Umbilical cord (tissue), 2 donors: ENCODE results near the gene PAWR. TPM values are rescaled to one million over a fixed set of nuclear protein-coding genes. Genes with fewer than 3 reads are reported as not detected.
A peak's percentile ranks its signal among the peaks of the same experiment; 100 is the strongest.
"Not testable (repeated sequence)": the region's sequence is repeated elsewhere in the genome, so short reads cannot be mapped to it uniquely, and the experiment has no call there.

ENCODE experiments used
- DNase-seq: peaks from one replicate; pipeline ENCODE4 v3.0.0-alpha.2; 2015; ENCODE audit warnings: low spot score
- total RNA-seq: library from RNA; depleted of rRNA; stranded (reverse); fragments of >200 nt; gene quantifications from one replicate; pipeline ENCODE4 v1.2.3, GENCODE V29; 2014; ENCODE audit warnings: low replicate concordance; ENCODE audit not compliant: insufficient read depth

Gene PAWR
- total RNA-seq, 1 donor from 2014 or later: 81.9 TPM

DNA sequence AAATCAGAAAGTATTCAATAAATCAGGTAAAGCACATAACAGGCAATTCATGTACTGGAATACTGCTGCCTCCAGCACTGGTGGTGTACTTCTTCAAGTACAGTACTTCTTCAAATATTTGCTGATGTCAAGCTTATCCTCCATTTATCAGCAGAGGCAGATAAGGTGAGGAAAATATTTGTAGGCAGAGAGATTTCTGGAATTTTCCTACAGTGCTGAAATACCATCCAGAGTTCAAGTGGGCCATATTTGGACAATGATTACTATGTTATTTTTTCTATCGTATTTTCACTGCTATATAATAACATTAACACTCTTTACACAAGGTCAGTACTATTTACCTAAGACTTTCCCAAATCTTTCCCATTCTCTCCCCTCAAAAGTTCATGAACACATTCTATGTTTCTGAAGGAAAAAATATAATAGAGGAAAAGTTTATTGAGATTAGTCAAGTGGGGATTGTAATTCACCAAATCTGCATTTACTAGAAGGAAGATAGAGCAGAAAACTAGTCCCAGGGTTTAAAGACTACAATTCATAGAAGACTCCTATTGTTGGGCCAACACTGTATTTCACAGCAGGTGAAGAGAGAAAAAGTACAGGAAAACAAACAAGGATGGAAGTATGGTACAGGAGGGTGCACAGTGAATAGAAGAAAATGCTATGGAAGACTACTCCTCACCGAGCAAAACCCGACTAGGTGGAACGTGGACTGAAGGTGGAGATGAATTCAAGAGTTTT lies 141.1 kb downstream of the PAWR start:
- peak; percentile 59 for DNase-seq

DNA sequence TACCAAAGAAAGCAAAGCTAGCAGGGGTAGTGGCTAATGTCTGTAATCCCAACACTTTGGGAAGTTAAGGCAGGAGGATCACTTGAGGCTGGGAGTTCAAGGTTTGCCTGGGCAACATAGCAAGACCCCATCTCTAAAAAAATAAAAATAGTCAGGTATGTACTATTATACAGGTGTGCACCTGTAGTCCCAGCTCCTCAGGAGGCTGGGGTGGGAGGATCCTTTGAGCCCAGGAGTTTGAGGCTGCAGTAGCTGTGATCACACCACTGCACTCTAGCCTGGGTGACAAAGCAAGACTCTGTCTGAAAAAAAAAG lies 142.2 kb downstream of the PAWR start:
- no peak for DNase-seq

- peak; percentile 65 for DNase-seq
Measured at GRCh38 chr12:79547735-79548609, 142.8 kb downstream of the PAWR start.

DNA sequence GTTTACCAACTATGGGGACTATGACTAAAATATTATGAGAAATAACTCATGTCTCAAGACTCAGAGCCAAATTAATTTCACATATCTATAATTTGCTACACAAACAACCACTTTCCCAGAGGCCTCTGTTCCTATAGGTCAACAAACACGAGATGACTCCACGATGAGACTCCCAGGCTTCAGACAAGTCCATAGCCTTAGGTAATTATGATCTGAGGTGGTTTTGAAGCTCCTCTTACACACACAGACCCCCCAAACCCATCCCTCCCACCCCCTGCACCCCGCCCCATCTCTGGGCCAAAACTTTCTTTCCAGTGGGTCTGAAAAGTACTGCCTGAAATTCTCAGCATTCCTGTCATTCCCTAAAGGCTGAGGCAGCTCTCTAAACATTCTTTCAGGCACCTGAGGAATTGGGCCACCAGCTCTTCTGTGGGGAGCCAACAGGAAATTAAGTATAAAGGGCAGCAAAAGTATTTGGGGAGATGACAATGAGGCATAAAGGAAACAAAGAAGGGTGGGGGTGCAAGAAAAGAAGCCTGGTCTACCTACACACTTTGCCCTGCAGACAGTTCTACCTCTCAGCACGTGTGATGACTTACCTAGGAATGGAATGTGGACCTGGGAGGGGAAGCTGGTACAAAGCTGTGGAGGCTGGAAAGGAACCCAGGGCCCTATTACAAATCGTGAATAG lies 143.6 kb downstream of the PAWR start:
- DNase-seq: peak; percentile 59

GRCh38 chr12:79546466-79547043 lies 144.2 kb downstream of the PAWR start:
- no peak for DNase-seq

GRCh38 chr12:79544439-79544838 lies 146.3 kb downstream of the PAWR start:
- DNase-seq: not testable (repeated sequence)

DNA sequence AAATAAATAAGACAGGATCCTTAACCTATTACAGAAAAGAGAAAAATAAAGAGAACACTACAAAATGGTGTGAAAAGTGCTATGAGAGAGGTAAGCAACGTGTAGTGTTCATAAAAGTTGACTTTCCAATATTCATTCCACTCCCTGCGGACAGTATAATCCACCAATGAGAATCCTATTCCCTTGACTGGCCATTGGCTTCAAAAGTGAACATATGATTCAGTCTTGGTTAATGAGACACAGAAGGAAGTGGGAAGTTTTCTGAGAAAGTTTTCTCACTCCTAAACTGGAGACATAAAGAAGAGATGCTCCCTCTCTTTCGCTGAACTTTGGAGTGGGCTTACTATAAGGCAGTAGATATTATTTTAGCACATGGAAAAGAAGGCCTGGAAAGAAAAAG lies 153.1 kb downstream of the PAWR start:
- DNase-seq: no peak

DNA sequence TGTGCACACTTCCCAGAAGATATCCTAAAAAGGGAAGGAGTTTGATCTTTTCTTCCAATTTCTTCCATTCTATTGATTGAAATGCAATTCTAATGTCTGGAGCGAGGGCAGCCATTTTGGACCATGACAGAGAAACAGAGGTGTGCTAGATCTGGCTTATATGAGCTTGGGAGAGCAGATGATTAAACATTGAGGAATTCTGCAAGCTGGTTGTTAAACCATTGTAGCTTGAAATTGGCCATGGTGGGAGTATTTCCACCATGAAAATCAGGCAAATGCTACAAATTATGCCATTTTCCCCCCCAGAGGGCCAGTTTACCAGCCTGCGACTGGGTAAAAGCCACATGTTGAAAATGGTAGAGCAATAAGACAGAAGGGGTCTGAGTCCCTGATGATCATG lies 155.0 kb downstream of the PAWR start:
- DNase-seq: no peak

Other genes starting within 250 kb of the PAWR start
- gene PPP1R12A, start 244.1 kb upstream of the PAWR start, total RNA-seq: 452 TPM